GM18526 (cell line): Measurements from ENCODE around the gene MYO18A.

Experiments used
- POLR2A ChIP-seq: IDR thresholded peaks from 3 replicates; pipeline ENCODE4 v1.6.1; 2011; ENCODE audit not compliant: insufficient read length; ENCODE audit errors: extremely low read depth

The MYO18A gene

GRCh38 chr17:29197516-29198272, 17.5 kb upstream of the MYO18A start:
- no peak for TF ChIP-seq POLR2A

GRCh38 chr17:29196769-29197515, 16.7 kb upstream of the MYO18A start:
- no peak for TF ChIP-seq POLR2A

GRCh38 chr17:29195465-29196081, 15.4 kb upstream of the MYO18A start:
- no peak for TF ChIP-seq POLR2A

GRCh38 chr17:29194669-29195068, 14.5 kb upstream of the MYO18A start:
- TF ChIP-seq POLR2A = no peak

DNA sequence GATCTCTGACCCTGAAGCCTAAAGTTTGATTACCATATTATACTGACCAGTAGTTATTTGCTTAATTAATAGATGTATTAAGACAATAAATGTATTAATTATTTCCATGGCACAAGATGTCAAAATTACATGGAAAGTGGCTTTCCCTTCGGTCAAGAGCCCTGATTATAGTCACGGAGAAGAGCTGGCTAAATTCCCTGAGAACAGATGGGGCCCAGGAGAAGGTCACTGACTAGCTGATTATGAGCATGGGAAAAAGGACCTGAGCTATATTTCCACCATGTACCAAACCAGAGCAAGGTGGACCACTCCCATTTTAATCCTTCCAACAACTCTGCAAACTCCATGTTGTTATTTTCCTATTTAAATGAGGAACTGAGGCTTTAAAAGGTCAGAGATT, 12.9 kb upstream of the MYO18A start:
- TF ChIP-seq POLR2A = no peak

- no peak for TF ChIP-seq POLR2A
Measured at GRCh38 chr17:29190592-29191207, 10.5 kb upstream of the MYO18A start.

DNA sequence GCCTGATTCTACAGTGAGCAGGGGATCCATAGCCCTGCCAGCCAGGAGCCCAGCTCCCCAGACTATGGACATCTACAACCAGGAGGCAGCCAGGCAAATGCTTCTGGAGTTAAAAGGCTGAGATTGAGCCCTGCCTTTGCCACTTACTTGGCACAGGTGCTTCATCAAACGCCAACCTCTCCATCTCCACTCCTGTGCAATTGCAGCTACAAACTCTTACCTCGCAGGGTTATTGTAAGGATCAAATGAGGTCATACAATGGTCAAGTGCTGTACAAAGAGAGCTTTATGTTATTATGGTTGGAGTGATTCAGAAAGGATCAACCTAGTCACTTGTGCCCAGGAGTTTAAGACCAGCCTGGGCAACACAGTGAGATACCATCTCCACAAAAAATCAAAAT, 9.8 kb upstream of the MYO18A start:
- TF ChIP-seq POLR2A = no peak

- no peak for TF ChIP-seq POLR2A
Measured at GRCh38 chr17:29189355-29189754, 9.2 kb upstream of the MYO18A start.

DNA sequence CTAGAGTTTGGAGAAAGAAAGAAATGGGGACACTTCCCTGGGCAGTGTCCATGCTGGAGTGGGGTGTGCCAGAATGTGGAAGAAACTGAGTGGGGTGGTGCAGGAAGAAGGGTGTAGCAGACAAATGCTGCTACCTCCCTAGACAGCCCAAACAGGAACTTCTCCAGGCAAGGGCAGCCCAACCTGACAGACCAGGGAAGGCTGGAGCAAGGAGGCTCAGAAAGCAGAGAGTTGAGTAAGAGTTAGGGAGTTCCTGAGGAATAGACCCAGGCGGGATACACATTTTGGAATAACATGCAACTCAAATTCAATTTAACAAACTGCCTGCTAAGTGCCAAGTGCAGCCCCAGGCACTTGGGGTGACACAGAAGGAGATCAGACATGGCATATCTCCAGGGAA, 1.0 kb upstream of the MYO18A start:
- TF ChIP-seq POLR2A = no peak

DNA sequence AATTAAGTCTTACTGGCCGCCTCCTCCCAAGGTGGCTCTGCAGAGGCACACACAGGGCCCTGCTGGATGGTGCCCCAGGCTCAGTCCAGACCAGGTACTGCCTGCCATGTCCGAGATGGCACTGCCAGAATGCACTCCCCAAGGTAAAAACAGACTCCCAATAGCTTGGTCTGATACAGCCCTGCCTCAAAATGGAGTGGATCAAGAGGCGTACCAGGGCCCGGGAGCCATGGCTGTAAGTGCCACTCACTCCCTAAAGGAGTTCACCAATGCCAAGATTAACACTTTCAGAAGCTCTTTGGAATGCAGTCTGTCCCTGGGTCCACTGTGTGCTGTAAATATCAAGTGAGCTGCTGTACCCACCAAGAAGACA, 576 bp upstream of the MYO18A start:
- TF ChIP-seq POLR2A = no peak

DNA sequence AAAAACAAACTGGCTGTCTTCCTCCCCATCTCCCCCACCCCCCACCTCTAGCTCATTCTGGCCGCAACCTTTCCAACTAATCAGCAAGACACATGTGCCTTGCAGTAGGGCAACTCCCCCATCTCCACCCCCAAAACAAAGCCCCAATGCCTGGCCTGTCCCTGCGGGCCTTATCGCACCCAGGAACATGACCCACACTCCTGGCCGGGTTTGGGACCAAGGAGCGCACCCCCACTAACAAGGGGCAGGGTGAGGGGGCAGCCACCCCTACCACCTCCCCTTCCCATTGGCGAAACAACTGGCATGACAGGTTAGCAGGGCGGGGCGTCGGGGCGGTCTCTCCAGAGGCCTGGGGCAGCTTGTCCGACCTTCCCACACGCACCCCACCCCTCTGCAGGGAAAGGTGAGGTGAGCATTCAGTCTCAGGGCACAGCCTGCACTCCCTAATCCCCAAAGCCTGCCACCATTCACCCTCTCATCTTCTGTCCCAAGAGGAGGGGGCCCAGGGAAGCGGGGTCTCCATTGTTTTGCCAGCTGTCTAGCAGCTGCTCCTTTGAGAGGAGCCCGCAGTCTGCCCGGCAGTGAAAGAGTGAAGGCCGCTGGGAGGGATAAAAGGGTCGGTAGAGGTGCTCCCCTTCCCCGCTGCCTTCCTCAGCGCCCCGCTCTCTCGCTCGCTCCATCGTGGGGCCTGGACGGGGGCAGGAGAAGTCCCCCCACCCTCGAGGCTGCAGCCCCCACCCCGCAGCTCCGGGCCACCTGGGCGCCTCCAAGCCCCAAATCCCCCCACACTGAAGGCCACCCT, 765 bp downstream of the MYO18A start:
- TF ChIP-seq POLR2A = no peak

- no peak for TF ChIP-seq POLR2A
Measured at GRCh38 chr17:29178750-29179231, 1.4 kb downstream of the MYO18A start.

GRCh38 chr17:29177871-29178749, 2.1 kb downstream of the MYO18A start:
- no peak for TF ChIP-seq POLR2A

DNA sequence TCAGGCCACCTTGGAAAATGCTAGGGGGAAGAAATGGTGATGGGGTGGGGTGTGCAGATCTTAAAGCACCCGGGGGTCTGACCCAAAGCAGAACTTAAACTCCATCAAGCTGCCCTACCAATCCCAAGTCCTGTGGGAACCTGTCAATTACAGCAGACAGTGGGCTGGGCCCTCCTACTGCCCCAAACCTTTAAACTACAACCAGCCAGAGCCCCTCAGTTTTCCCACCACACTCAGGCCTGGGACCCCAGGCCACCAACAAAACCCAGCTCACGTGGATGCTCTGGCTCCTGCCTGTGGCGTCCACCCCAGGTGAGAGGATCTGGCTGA, 2.7 kb downstream of the MYO18A start:
- TF ChIP-seq POLR2A = no peak
